Measurements from ENCODE around the gene THYN1.

- no peak for TF ChIP-seq CTCF (IDR thresholded peaks at IDR 0.05; ENCODE audit: low read length)
- TF ChIP-seq EZH2 (IDR thresholded peaks at IDR 0.05; ENCODE audit: borderline replicate concordance, low read length): no peak
These were observed 47.0 kb downstream of the THYN1 start for GRCh38 chr11:134206185-134206584.
